GM23338 (cell line): ENCODE measurements around the gene TIMM13. TPM values are rescaled to one million over a fixed set of nuclear protein-coding genes. Genes with fewer than 3 reads are reported as not detected.

ENCODE experiments used
- ATAC-seq: fragments of 200-7000 bp; cut with Tn5 transposase; 3 replicates; pipeline ENCODE4 v1.9.1; 2020
- DNase-seq: peaks from one replicate; pipeline ENCODE4 v3.0.0-alpha.2; 2015; ENCODE audit warnings: low spot score
- H2AFZ ChIP-seq: fragments of 200-600 bp; sonication (generic); 2 replicates; pipeline ENCODE4 v1.8.0; 2016; ENCODE audit warnings: antibody characterized with exemption, mild to moderate bottlenecking, moderate library complexity
- H3F3A ChIP-seq: fragments of 200-600 bp; sonication (generic); replicated peaks from 2 replicates; pipeline ENCODE4 v1.8.0; 2017; ENCODE audit warnings: antibody characterized with exemption, mixed run types, low read depth
- H3K27ac ChIP-seq: fragments of 200-600 bp; sonication (generic); 2 replicates; pipeline ENCODE4 v1.6.1; 2016; ENCODE audit warnings: low read depth
- H3K27me3 ChIP-seq: fragments of 200-600 bp; sonication (generic); 2 replicates; pipeline ENCODE4 v1.8.0; 2016; ENCODE audit warnings: mild to moderate bottlenecking, mixed run types, moderate library complexity; ENCODE audit not compliant: insufficient read depth
- H3K36me3 ChIP-seq: fragments of 200-600 bp; sonication (generic); 2 replicates; pipeline ENCODE4 v1.8.0; 2016; ENCODE audit warnings: mild to moderate bottlenecking; ENCODE audit not compliant: insufficient read depth
- H3K4me1 ChIP-seq: fragments of 200-600 bp; sonication (generic); 2 replicates; pipeline ENCODE4 v1.8.0; 2016; ENCODE audit warnings: mild to moderate bottlenecking, moderate library complexity; ENCODE audit not compliant: insufficient read depth
- H3K4me2 ChIP-seq: fragments of 200-600 bp; sonication (generic); 2 replicates; pipeline ENCODE4 v1.7.1; 2017; ENCODE audit warnings: mixed run types
- H3K4me3 ChIP-seq: fragments of 200-600 bp; sonication (generic); 2 replicates; pipeline ENCODE4 v1.6.1; 2016; ENCODE audit warnings: mixed run types
- H3K79me2 ChIP-seq: fragments of 200-600 bp; sonication (generic); replicated peaks from 2 replicates; pipeline ENCODE4 v1.8.0; 2017; ENCODE audit warnings: mild to moderate bottlenecking; ENCODE audit not compliant: insufficient read depth
- H3K9me2 ChIP-seq: fragments of 200-600 bp; sonication (generic); 2 replicates; pipeline ENCODE4 v1.8.0; 2017; ENCODE audit not compliant: insufficient read depth
- H4K20me1 ChIP-seq: fragments of 200-600 bp; sonication (generic); replicated peaks from 2 replicates; pipeline ENCODE4 v1.8.0; 2017; ENCODE audit warnings: mild to moderate bottlenecking; ENCODE audit not compliant: insufficient read depth
- H3K27ac Mint-ChIP-seq: 2 replicates; pipeline ENCODE4 v1.8.0; 2020; ENCODE audit warnings: inconsistent platforms, mild to moderate bottlenecking, moderate library complexity, mixed read lengths
- H3K27me3 Mint-ChIP-seq: 3 replicates; pipeline ENCODE4 v1.8.0; 2022; ENCODE audit warnings: low read depth, mild to moderate bottlenecking, moderate library complexity, mixed read lengths, inconsistent platforms; ENCODE audit not compliant: insufficient read depth, poor library complexity
- H3K36me3 Mint-ChIP-seq: 3 replicates; pipeline ENCODE4 v1.8.0; 2021; ENCODE audit warnings: low read depth, mild to moderate bottlenecking, inconsistent platforms, moderate library complexity, mixed read lengths
- H3K4me1 Mint-ChIP-seq: 3 replicates; pipeline ENCODE4 v1.8.0; 2020; ENCODE audit warnings: mild to moderate bottlenecking, inconsistent platforms, mixed read lengths
- H3K4me3 Mint-ChIP-seq: 3 replicates; pipeline ENCODE4 v1.8.0; 2021; ENCODE audit warnings: moderate library complexity, mild to moderate bottlenecking, inconsistent platforms, mixed read lengths
- H3K9me3 Mint-ChIP-seq: 3 replicates; pipeline ENCODE4 v1.8.0; 2020; ENCODE audit warnings: moderate library complexity, mild to moderate bottlenecking, inconsistent platforms, mixed read lengths
- CREB1 ChIP-seq: fragments of 250-450 bp; sonication (Bioruptor Pico); IDR thresholded peaks from 2 replicates; pipeline ENCODE4 v1.5.0; 2020; ENCODE audit warnings: low read depth, mild to moderate bottlenecking, moderate library complexity
- CTCF ChIP-seq, 2 experiments: fragments of 200-600 bp in 1 of 2; sonication (generic) in 1 of 2; conservative IDR thresholded peaks; 2 replicates each; pipeline versions ENCODE4 v1.5.1 to v1.6.1; 2016 to 2017; ENCODE audit warnings: antibody characterized with exemption in 2 of 2, low read depth in 2 of 2, mild to moderate bottlenecking in 2 of 2, moderate library complexity in 1 of 2
- ETS1 ChIP-seq: IDR thresholded peaks from 2 replicates; pipeline ENCODE4 v1.6.1; 2016; ENCODE audit warnings: antibody characterized with exemption
- EZH2phosphoT487 ChIP-seq: fragments of 200-600 bp; sonication (generic); IDR thresholded peaks from one replicate; pipeline ENCODE4 v1.8.1; 2018; ENCODE audit warnings: antibody characterized with exemption; ENCODE audit not compliant: unreplicated experiment
- NANOG ChIP-seq: IDR thresholded peaks from 2 replicates; pipeline ENCODE4 v1.6.1; 2016; ENCODE audit warnings: antibody characterized with exemption, borderline replicate concordance
- POLR2AphosphoS5 ChIP-seq: IDR thresholded peaks from 2 replicates; pipeline ENCODE4 v1.6.1; 2016; ENCODE audit warnings: antibody characterized with exemption, low read depth
- STAT1 ChIP-seq: IDR thresholded peaks from one replicate; pipeline ENCODE4 v1.6.1; 2016; ENCODE audit warnings: antibody characterized with exemption; ENCODE audit not compliant: unreplicated experiment
- ZNF462 ChIP-seq: fragments of 250-450 bp; sonication (Bioruptor Pico); IDR thresholded peaks from 2 replicates; pipeline ENCODE4 v1.5.0; 2020; ENCODE audit warnings: mild to moderate bottlenecking, moderate library complexity
- polyA plus RNA-seq: library from polyadenylated mRNA; unstranded; fragments of >200 nt; fragmentation: Nextera tagmentation; extraction: Ambion mirVana; gene quantifications from 2 replicates; pipeline ENCODE4 v1.2.1, GENCODE V29; 2016
- total RNA-seq: library from RNA; depleted of rRNA; stranded (reverse); fragments of >200 nt; shearing (Covaris generic); gene quantifications from 2 replicates; pipeline ENCODE4 v1.2.3, GENCODE V29; 2014

Gene TIMM13
- total and polyA plus RNA-seq, 2 experiments from 2014 or later, result 140 to 347 TPM

- TF ChIP-seq ZNF462 (CRISPR knock-in tag), result no peak
- no peak for TF ChIP-seq EZH2phosphoT487
- no peak for TF ChIP-seq ETS1
- no peak for TF ChIP-seq NANOG
- TF ChIP-seq POLR2AphosphoS5, result no peak
These were observed 6.5 kb upstream of the TIMM13 start (continued) for GRCh38 chr19:2433854-2434253.

GRCh38 chr19:2432131-2432848 is 4.9 kb upstream of the TIMM13 start:
- no peak overlapping the region for H3K4me2 ChIP-seq
- Mint-ChIP-seq H3K27me3 (peaks cover 19% of the 10 kb centered on the region), H3K36me3 (peaks cover 47% of the 10 kb centered on the region), H3K27ac (no peak overlapping the region), H3K9me3 (peaks cover 5% of the 10 kb centered on the region), H3K4me1 (peaks cover 21% of the 10 kb centered on the region), H3K4me3 (no peak overlapping the region)
- DNase-seq (no peak), ATAC-seq (no peak)
- H3F3A ChIP-seq, result peaks cover 24% of the 10 kb centered on the region
- H2AFZ ChIP-seq, result no peak overlapping the region
- no peak overlapping the region for H3K4me3 ChIP-seq
- H3K27ac ChIP-seq, result no peak overlapping the region
- no peaks in the 10 kb centered on the region for H3K9me2 ChIP-seq
- peaks cover 4% of the 10 kb centered on the region; the same call in 1 of the 2 replicates for H3K36me3 ChIP-seq
- H4K20me1 ChIP-seq, result no peaks in the 10 kb centered on the region; the same call in 1 of the 2 replicates
- peaks cover 5% of the 10 kb centered on the region for H3K4me1 ChIP-seq
- no peaks in the 10 kb centered on the region for H3K27me3 ChIP-seq
- no peaks in the 10 kb centered on the region; the same call in 1 of the 2 replicates for H3K79me2 ChIP-seq
- no peak for TF ChIP-seq STAT1
- no peak for TF ChIP-seq CREB1 (CRISPR knock-in tag)
- no peak for TF ChIP-seq CTCF (conservative IDR thresholded peaks at IDR 0.05; ENCODE audit: low read depth in 2 of 2)
